ENCODE measurements around the gene CNTNAP2.
"Not testable (repeated sequence)": the region's sequence is repeated elsewhere in the genome, so short reads cannot be mapped to it uniquely, and the experiment has no call there.

The CNTNAP2 gene

GRCh38 chr7:148395990-148396716 lies 2279.6 kb downstream of the CNTNAP2 start:
- no peak for DNase-seq (ENCODE audit: low read depth, low spot score)

GRCh38 chr7:148397056-148397455 lies 2280.5 kb downstream of the CNTNAP2 start:
- no peak overlapping the region for H3K27ac ChIP-seq
- no peak for DNase-seq (ENCODE audit: low read depth, low spot score)

More at GRCh38 chr7:148395990-148396716, 2279.6 kb downstream of the CNTNAP2 start:
- H3K27ac ChIP-seq: no peak overlapping the region

GRCh38 chr7:148397551-148397950 lies 2280.9 kb downstream of the CNTNAP2 start:
- no peak overlapping the region for H3K27ac ChIP-seq
- DNase-seq (ENCODE audit: low read depth, low spot score): no peak

- no peak overlapping the region for H3K27ac ChIP-seq
- no peak for DNase-seq (ENCODE audit: low read depth, low spot score)
Measured at GRCh38 chr7:148397985-148398384, 2281.4 kb downstream of the CNTNAP2 start.

GRCh38 chr7:148398844-148399365 lies 2282.3 kb downstream of the CNTNAP2 start:
- H3K27ac ChIP-seq: no peak overlapping the region
- peak; percentile 49 for DNase-seq (ENCODE audit: low read depth, low spot score)

- DNase-seq (ENCODE audit: low read depth, low spot score): no peak
- H3K27ac ChIP-seq: no peak overlapping the region
Measured at GRCh38 chr7:148400101-148400500, 2283.5 kb downstream of the CNTNAP2 start.

GRCh38 chr7:148402159-148402558 lies 2285.6 kb downstream of the CNTNAP2 start:
- peak overlapping the region; percentile 65 for H3K27ac ChIP-seq

GRCh38 chr7:148403466-148403993 lies 2286.9 kb downstream of the CNTNAP2 start:
- DNase-seq (ENCODE audit: low read depth, low spot score): no peak
- H3K27ac ChIP-seq: no peak overlapping the region

More at GRCh38 chr7:148402159-148402558, 2285.6 kb downstream of the CNTNAP2 start:
- DNase-seq (ENCODE audit: low read depth, low spot score): peak; percentile 48

- H3K27ac ChIP-seq: no peak overlapping the region
Measured at GRCh38 chr7:148408307-148408706, 2291.7 kb downstream of the CNTNAP2 start.

GRCh38 chr7:148410905-148411304 lies 2294.3 kb downstream of the CNTNAP2 start:
- DNase-seq (ENCODE audit: low read depth, low spot score): no peak
- no peak overlapping the region for H3K27ac ChIP-seq

More at GRCh38 chr7:148408307-148408706, 2291.7 kb downstream of the CNTNAP2 start:
- DNase-seq (ENCODE audit: low read depth, low spot score): no peak

GRCh38 chr7:148412691-148413090 lies 2296.1 kb downstream of the CNTNAP2 start:
- DNase-seq (ENCODE audit: low read depth, low spot score): no peak
- no peak overlapping the region for H3K27ac ChIP-seq

- DNase-seq (ENCODE audit: low read depth, low spot score): no peak
- no peak overlapping the region for H3K27ac ChIP-seq
Measured at GRCh38 chr7:148419856-148420832, 2303.5 kb downstream of the CNTNAP2 start.

- DNase-seq (ENCODE audit: low read depth, low spot score): no peak
Measured at GRCh38 chr7:148422030-148422429, 2305.4 kb downstream of the CNTNAP2 start.

GRCh38 chr7:148426393-148426792 lies 2309.8 kb downstream of the CNTNAP2 start:
- H3K27ac ChIP-seq; DNase-seq (ENCODE audit: low read depth, low spot score): not testable (repeated sequence)

More at GRCh38 chr7:148422030-148422429, 2305.4 kb downstream of the CNTNAP2 start:
- H3K27ac ChIP-seq: no peak overlapping the region

- H3K27ac ChIP-seq; DNase-seq (ENCODE audit: low read depth, low spot score): not testable (repeated sequence)
Measured at GRCh38 chr7:148430690-148431089, 2314.1 kb downstream of the CNTNAP2 start.

- no peak for DNase-seq (ENCODE audit: low read depth, low spot score)
- no peak overlapping the region for H3K27ac ChIP-seq
Measured at GRCh38 chr7:148433521-148434180, 2317.1 kb downstream of the CNTNAP2 start.

GRCh38 chr7:148434181-148434757 lies 2317.7 kb downstream of the CNTNAP2 start:
- H3K27ac ChIP-seq: no peak overlapping the region
- DNase-seq (ENCODE audit: low read depth, low spot score): peak; percentile 56

GRCh38 chr7:148434887-148435286 lies 2318.3 kb downstream of the CNTNAP2 start:
- H3K27ac ChIP-seq: no peak overlapping the region
- DNase-seq (ENCODE audit: low read depth, low spot score): no peak

- no peak overlapping the region for H3K27ac ChIP-seq
- DNase-seq (ENCODE audit: low read depth, low spot score): no peak
Measured at GRCh38 chr7:148435715-148436114, 2319.1 kb downstream of the CNTNAP2 start.
